Measurements from ENCODE around the gene TPST2.
A peak's percentile ranks its signal among the peaks of the same experiment; 100 is the strongest.

The TPST2 gene

GRCh38 chr22:26588729-26589366, 1.1 kb downstream of the TPST2 start:
- TF ChIP-seq POLR2AphosphoS5 (IDR thresholded peaks at IDR 0.05; ENCODE audit: borderline replicate concordance, low read depth, low read length), result no peak
- no peak for TF ChIP-seq EZH2 (IDR thresholded peaks at IDR 0.05)
- TF ChIP-seq FOXP2 (optimal IDR thresholded peaks at IDR 0.05; ENCODE audit: control extremely low read depth, extremely low read length, insufficient read depth), result no peak
- Histone ChIP-seq H3K36me3 (ENCODE audit: insufficient read depth, low read length) (no peaks in the 10 kb centered on the region), H3K27ac (no peak overlapping the region), H3K9me3 (ENCODE audit: low read depth, low read length) (no peaks in the 10 kb centered on the region), H3K4me3 (peak overlapping the region; percentile 79), H3K9ac (ENCODE audit: insufficient read length) (no peak overlapping the region)
- DNase-seq (ENCODE audit: low read depth, low spot score), result no peak

GRCh38 chr22:26587991-26588613, 1.8 kb downstream of the TPST2 start:
- no peaks in the 10 kb centered on the region for H3K36me3 ChIP-seq (ENCODE audit: insufficient read depth, low read length)
- DNase-seq (ENCODE audit: low read depth, low spot score), result no peak
- TF ChIP-seq EZH2 (IDR thresholded peaks at IDR 0.05), result no peak
- TF ChIP-seq FOXP2 (optimal IDR thresholded peaks at IDR 0.05; ENCODE audit: control extremely low read depth, extremely low read length, insufficient read depth), result no peak
- TF ChIP-seq POLR2AphosphoS5 (IDR thresholded peaks at IDR 0.05; ENCODE audit: borderline replicate concordance, low read depth, low read length), result no peak
- no peak overlapping the region for H3K27ac ChIP-seq
- no peak overlapping the region for H3K9ac ChIP-seq (ENCODE audit: insufficient read length)
- H3K9me3 ChIP-seq (ENCODE audit: low read depth, low read length), result no peaks in the 10 kb centered on the region
- H3K4me3 ChIP-seq, result no peak overlapping the region

GRCh38 chr22:26586556-26587325, 3.2 kb downstream of the TPST2 start:
- Histone ChIP-seq H3K27ac (no peak overlapping the region), H3K4me3 (no peak overlapping the region), H3K9me3 (ENCODE audit: low read depth, low read length) (no peaks in the 10 kb centered on the region), H3K36me3 (ENCODE audit: insufficient read depth, low read length) (no peaks in the 10 kb centered on the region), H3K9ac (ENCODE audit: insufficient read length) (no peak overlapping the region)
- TF ChIP-seq FOXP2 (optimal IDR thresholded peaks at IDR 0.05; ENCODE audit: control extremely low read depth, extremely low read length, insufficient read depth) (no peak), EZH2 (IDR thresholded peaks at IDR 0.05) (no peak), POLR2AphosphoS5 (IDR thresholded peaks at IDR 0.05; ENCODE audit: borderline replicate concordance, low read depth, low read length) (no peak)
- DNase-seq (ENCODE audit: low read depth, low spot score), result no peak

- no peak overlapping the region for H3K4me3 ChIP-seq
- DNase-seq (ENCODE audit: low read depth, low spot score), result no peak
- no peak overlapping the region for H3K9ac ChIP-seq (ENCODE audit: insufficient read length)
- H3K9me3 ChIP-seq (ENCODE audit: low read depth, low read length), result no peaks in the 10 kb centered on the region
- H3K36me3 ChIP-seq (ENCODE audit: insufficient read depth, low read length), result no peaks in the 10 kb centered on the region
- TF ChIP-seq FOXP2 (optimal IDR thresholded peaks at IDR 0.05; ENCODE audit: control extremely low read depth, extremely low read length, insufficient read depth) (no peak), EZH2 (IDR thresholded peaks at IDR 0.05) (no peak), POLR2AphosphoS5 (IDR thresholded peaks at IDR 0.05; ENCODE audit: borderline replicate concordance, low read depth, low read length) (no peak)
- no peak overlapping the region for H3K27ac ChIP-seq
Measured at GRCh38 chr22:26585104-26585790, 4.7 kb downstream of the TPST2 start.

- H3K4me3 ChIP-seq, result no peak overlapping the region
- H3K9me3 ChIP-seq (ENCODE audit: low read depth, low read length), result no peaks in the 10 kb centered on the region
- no peaks in the 10 kb centered on the region for H3K36me3 ChIP-seq (ENCODE audit: insufficient read depth, low read length)
- H3K27ac ChIP-seq, result no peak overlapping the region
- no peak for DNase-seq (ENCODE audit: low read depth, low spot score)
- no peak for TF ChIP-seq POLR2AphosphoS5 (IDR thresholded peaks at IDR 0.05; ENCODE audit: borderline replicate concordance, low read depth, low read length)
- TF ChIP-seq EZH2 (IDR thresholded peaks at IDR 0.05), result no peak
- no peak for TF ChIP-seq FOXP2 (optimal IDR thresholded peaks at IDR 0.05; ENCODE audit: control extremely low read depth, extremely low read length, insufficient read depth)
- no peak overlapping the region for H3K9ac ChIP-seq (ENCODE audit: insufficient read length)
Measured at GRCh38 chr22:26584010-26584409, 5.9 kb downstream of the TPST2 start.

GRCh38 chr22:26581633-26582168, 8.2 kb downstream of the TPST2 start:
- no peak overlapping the region for H3K4me3 ChIP-seq
- TF ChIP-seq POLR2AphosphoS5 (IDR thresholded peaks at IDR 0.05; ENCODE audit: borderline replicate concordance, low read depth, low read length) (no peak), EZH2 (IDR thresholded peaks at IDR 0.05) (no peak), FOXP2 (optimal IDR thresholded peaks at IDR 0.05; ENCODE audit: control extremely low read depth, extremely low read length, insufficient read depth) (no peak)
- DNase-seq (ENCODE audit: low read depth, low spot score), result no peak
- no peak overlapping the region for H3K27ac ChIP-seq
- no peaks in the 10 kb centered on the region for H3K9me3 ChIP-seq (ENCODE audit: low read depth, low read length)
- no peaks in the 10 kb centered on the region for H3K36me3 ChIP-seq (ENCODE audit: insufficient read depth, low read length)
- H3K9ac ChIP-seq (ENCODE audit: insufficient read length), result no peak overlapping the region

- no peaks in the 10 kb centered on the region for H3K9me3 ChIP-seq (ENCODE audit: low read depth, low read length)
- TF ChIP-seq FOXP2 (optimal IDR thresholded peaks at IDR 0.05; ENCODE audit: control extremely low read depth, extremely low read length, insufficient read depth) (no peak), POLR2AphosphoS5 (IDR thresholded peaks at IDR 0.05; ENCODE audit: borderline replicate concordance, low read depth, low read length) (no peak), EZH2 (IDR thresholded peaks at IDR 0.05) (no peak)
- H3K36me3 ChIP-seq (ENCODE audit: insufficient read depth, low read length), result no peaks in the 10 kb centered on the region
- no peak overlapping the region for H3K4me3 ChIP-seq
- no peak for DNase-seq (ENCODE audit: low read depth, low spot score)
- H3K9ac ChIP-seq (ENCODE audit: insufficient read length), result no peak overlapping the region
- no peak overlapping the region for H3K27ac ChIP-seq
Measured at GRCh38 chr22:26581026-26581425, 8.9 kb downstream of the TPST2 start.
